Measurements from ENCODE around the gene BSPRY.
"Not testable (repeated sequence)": the region's sequence is repeated elsewhere in the genome, so short reads cannot be mapped to it uniquely, and the experiment has no call there.

Gene BSPRY

DNA sequence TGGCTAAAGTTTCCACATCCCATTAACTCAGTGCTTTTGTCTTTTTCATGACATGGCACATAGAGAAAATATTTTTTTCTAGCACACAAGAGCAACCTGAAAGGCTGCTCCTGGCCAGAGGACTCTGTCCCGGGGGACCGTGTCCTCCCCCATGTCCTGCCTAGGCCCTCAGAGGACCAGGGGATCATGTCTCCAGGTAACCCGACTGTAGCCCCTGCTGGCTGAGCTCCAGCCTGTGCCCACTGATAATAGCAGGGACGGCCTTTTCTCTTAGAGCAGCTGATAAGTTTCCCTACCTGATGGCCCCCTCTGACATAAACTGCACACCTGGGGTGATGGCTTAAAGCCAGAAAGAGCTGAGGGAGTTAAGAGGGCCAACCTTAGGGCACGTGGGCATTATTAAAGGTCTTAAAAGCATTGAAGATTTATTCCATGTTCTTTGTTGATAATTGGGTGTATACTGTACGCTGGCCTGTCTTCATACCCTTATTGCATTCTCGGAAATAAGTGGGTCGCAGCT is 21.5 kb downstream of the BSPRY start:
- DNase-seq (ENCODE audit: low spot score): no peak

DNA sequence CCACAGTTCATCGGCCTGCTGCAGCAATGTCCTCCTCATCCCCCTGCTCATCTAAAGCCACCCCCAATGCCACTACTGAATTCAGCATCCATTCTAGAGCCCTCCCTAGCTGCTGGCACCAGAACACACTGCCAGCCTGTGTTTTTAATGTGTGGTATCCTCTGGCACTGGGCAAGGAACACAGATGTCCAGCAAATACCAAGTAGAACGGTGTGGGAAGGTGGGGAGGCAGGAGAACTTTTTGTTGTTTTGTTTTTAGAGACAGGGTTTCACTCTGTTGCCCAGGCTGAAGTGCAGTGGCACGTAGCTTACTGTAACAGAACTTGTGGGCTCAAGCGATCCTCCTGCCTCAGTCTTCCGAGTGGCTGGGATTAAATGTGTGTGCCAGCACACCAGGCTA is 22.7 kb downstream of the BSPRY start:
- no peak for DNase-seq (ENCODE audit: low spot score)

DNA sequence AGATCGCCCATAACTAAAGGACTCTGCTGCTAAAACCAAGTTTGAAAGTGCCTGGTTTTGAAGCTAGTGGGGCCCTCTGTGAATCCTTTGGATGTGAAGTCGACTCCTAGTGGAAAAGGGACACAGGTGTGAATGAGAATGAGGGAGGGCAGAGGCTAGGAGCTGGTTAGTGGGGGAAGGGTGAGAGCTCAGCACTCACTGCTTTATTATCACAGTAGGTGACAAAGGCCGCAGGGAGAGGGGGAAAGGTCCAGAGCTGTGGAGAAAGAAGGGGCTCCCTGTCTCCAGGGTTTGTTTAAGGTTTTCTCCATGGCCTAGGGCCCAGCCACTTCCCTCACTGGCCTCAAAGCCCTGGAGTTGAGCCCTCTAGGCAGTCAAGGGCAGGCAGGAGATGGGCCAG is 23.9 kb downstream of the BSPRY start:
- DNase-seq (ENCODE audit: low spot score): no peak

DNA sequence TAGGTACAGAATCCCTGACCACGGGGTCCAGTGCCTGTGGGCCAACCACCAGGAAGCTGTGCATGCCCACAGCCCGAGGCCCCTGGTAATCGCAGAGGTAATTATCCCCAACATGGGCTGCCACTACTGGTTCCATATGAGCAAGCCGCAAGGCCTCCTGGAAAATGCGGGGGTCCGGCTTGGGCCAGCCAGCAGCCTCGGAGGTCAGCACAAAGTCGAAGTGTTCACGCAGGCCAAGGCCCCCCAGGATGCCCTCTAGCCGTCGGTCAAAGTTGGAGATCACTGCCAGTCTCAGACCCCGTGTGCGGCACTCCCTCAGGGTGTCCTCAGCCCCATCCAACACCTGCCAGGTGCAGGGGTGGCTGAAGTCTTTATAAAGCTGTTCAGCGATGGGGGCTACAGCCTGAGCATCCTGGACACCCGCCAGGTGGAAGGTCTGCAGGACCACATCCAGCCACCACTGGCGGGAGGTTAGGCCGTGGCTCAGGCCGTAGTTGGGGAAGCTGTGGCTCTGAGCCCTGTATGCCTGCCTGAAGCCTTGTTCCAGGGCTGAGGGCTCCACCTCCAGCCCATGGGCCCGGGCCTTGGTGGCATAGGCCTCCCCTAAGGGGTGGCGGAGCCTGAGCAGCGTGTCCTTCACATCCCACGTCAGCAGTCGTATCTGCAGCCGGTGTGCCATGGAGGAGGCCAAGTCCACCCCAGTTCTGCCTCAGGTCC is 24.5 kb downstream of the BSPRY start:
- no peak for DNase-seq (ENCODE audit: low spot score)

DNA sequence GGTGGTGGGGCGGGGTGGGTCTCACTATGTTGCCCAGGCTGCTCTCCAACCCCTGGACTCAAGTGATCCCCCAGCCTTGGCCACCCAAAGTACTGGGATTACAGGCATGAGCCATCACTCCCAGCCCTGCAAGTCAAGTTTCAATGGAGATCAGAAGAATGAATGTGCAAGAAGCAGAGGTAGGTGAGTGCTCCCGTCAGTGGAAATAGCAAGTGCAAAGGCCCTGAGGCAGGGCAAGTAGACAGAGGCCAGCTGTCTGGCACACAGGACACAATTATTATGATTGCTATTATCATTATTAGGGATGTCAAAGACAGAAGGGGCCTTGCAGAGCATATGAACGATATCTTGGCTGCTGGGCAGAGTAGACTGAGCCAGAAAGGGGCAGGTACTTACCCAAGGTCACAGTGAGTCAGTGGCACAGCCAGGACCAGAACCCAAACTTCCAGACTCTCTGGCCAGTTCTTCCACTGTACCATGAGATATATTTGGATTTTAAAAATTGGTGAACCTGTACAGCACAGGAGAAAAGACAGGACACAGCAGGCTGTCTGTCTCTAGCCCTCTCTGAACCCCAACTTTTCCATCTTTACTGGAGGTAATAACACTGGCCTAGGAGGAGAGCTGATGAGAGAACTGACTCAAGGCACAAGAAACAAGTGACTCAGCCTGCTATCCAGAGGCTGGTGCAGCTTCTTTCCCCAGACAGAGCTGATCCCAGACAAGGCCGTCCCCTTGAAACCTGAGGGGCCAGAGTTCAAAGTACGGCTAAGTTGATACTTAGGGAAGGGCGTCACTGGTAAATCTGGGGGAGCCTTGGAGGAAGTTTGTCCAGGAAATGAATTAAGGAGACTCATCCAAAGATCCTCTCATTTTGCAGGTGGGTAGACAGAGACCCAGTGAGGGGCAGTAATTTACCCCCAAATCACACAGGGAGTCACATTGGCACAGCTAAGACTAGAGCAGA is 26.0 kb downstream of the BSPRY start:
- peak; percentile 92 for DNase-seq (ENCODE audit: low spot score)

DNA sequence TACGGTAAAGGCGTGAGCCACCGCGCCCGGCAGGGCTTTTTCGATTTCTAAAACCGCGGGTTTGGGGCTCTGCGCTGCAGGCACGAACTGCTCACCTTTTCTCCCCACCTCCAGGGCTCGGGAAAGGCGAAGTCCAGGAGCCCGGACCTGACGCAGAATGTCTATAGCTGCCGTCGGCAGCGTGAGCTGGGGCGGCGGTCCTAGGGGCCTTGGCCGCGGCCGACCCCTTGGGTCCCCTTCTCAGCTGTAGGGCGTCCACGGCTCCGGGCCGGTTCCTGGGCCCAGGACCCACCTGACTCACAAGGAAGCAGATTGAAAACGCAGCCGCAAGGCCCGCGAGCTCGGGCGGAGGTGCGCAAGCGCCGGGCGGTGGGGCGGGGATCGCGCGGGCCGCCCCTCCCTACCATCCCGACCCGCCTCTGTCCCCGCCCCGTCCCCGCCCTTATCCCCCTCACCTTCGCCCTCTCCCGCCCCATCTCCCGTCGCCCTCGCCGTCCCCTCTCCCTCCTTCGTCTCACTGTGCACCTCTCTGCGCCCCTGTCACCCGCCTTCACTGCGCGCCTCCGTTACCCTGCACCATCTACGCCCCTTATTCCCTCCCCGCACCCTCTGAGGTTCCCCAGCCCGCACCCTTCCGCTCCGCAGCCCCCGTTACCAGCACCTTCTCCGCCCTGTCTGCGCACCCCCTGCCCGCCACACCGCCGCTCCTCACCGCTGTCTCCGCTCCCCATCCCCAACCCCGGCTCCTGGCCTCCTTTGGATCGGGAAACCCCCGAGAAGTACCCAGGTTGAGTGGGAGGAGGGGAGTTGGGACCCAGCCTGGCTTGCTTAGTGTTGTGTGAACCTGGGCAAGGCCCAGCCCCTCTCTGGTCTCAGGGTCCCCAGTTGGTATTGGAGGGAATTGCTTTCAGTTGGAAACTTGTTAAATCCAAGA is 27.6 kb downstream of the BSPRY start, which contains the start of gene HDHD3:
TSS of gene HDHD3 (minus strand) at position 353 of the 934 bp plus-strand sequence. CDS start 2,632 bp downstream, outside the sequence.
- peak; percentile 87 for DNase-seq (ENCODE audit: low spot score)

DNA sequence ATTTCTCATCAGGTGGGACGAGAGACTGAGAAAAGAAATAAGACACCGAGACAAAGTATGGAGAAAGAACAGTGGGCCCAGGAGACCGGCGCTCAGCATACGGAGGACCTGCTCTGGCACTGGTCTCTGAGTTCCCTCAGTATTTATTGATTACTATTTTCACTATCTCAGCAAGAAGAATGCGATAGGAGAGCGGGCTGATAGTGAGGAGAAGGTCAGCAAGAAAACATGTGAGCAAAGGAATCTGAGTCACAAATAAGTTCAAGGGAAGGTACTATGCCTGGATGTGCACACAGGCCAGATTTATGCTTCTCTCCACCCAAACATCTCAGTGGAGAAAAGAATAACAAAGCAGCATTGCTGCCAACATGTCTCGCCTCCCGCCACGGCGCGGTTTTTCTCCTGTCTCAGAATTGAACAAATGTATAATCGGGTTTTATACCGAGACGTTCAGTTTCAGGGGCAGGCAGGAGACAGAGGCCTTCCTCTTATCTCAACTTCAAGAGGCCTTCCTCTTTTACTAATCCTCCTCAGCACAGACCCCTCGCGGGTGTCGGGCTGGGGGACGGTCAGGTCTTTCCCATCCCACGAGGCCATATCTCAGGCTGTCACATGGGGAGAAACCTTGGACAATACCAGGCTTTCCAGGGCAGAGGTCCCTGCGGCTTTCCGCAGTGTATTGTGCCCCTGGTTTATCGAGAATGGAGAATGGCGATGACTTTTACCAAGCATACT is 29.9 kb downstream of the BSPRY start:
- DNase-seq (ENCODE audit: low spot score): not testable (repeated sequence)

DNA sequence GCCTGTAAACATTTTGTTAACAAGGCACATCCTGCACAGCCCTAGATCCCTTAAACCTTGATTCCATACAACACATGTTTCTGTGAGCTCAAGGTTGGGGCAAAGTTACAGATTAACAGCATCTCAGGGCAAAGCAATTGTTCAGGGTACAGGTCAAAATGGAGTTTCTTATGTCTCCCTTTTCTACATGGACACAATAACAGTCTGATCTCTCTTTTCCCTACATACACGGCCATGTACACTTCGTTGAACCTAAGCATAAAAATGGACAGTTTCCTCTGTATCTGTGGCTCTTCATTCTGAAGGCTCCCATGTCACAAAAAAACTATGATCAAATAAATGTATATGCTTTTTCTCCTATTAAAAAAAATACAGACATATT is 30.5 kb downstream of the BSPRY start:
- DNase-seq (ENCODE audit: low spot score): not testable (repeated sequence)

DNA sequence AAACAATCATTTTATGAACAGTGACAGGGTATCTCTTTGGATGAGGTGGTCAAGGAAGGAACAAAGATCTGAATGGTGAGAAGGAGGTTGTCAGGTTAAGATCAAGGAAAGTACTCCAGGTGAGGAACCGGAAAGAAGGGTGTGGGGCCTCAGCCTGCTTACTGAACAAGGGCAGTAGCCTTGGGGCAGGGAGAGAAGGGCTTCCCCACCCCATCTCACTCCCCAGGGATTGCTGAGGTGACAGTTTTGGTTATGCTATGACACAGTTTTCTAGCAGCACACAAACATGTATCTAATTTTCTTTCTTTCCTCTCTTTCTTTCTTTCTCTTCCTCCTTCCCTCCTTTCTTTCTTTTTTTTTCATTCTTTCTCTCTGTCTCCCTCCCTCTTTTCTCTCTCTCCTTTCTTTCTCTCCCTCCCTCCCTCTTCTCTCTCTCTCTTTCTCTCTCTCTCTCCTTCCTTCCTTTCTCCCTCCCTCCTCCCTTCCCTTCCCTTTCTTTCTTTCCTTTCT is 31.6 kb downstream of the BSPRY start:
- no peak for DNase-seq (ENCODE audit: low spot score)

DNA sequence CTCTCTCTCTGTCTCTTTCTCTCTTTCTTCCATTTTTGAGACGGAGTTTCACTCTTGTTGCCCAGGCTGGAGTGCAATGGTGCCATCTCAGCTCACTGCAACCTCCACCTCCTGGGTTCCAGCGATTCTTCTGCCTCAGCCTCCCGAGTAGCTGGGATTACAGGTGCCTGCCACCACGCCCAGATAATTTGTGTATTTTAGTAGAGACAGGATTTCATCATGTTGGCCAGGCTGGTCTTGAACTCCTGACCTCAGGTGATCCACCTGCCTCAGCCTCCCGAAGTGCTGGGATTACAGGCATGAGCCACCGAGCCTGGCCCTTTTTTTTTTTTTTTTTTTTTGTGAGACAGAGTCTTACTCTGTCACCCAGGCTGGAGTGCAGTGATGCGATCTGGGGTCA is 32.1 kb downstream of the BSPRY start:
- not testable (repeated sequence) for DNase-seq (ENCODE audit: low spot score)

DNA sequence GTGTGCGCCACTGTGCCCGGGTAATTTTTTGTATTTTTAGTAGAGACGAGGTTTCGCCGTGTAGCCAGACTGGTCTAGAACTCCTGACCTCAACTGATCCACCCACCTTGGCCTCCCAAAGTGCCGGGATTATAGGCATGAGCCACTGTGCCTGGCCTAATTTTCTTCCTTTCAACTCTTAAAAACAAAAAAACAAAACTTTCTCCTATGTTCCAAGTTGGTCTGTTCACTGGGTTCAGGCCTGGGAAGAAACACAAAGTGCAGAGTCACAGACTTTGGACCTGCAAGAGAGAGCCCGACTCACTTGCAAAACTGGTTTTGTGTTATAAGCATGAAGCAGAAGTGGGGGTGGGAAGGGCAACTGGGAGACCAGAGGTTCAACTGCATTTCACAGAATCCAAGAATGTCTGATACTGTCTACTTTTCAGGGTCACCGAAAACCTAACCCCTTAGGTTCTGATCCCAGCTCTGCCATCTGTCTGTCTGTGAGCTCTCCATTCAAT is 32.6 kb downstream of the BSPRY start:
- no peak for DNase-seq (ENCODE audit: low spot score)

DNA sequence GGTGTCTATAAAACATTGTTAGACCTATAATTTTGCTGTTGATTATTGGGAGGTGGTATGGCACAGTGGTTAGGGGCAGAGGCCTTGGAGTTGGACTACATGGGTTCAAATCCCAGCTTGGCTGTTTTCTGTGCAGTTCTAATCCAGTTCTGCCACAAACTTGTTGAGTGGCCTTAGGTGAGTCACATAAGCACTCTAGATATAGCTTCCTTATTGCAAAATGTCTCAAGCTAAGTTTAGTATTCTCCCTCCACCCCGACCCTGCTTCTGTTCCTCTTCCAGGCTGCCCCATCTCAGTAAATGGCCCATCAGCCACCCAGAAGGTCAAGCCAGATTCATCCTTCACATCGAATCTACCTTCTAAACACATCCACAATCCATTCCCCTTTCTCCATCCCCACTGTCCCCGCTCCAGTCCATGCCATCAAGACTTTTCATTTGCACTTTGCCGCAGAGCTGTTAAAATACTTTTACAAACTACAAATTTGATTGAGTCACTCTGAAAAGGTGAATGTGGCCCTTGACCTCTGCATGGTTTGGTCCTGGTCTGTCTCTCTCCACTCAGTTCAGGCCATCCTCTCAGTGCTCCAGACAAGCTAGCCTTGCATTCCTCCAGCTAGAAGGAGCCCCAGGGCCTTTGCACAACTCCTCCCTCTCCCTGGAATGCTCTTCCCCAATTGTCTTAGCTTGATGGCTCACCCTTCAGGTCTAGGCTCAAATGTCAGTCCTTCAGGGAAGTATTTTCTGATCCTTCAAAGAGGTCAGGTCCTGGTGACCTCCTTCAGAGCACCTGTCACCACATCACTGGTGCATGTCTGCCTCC is 37.4 kb downstream of the BSPRY start:
- DNase-seq (ENCODE audit: low spot score): no peak

DNA sequence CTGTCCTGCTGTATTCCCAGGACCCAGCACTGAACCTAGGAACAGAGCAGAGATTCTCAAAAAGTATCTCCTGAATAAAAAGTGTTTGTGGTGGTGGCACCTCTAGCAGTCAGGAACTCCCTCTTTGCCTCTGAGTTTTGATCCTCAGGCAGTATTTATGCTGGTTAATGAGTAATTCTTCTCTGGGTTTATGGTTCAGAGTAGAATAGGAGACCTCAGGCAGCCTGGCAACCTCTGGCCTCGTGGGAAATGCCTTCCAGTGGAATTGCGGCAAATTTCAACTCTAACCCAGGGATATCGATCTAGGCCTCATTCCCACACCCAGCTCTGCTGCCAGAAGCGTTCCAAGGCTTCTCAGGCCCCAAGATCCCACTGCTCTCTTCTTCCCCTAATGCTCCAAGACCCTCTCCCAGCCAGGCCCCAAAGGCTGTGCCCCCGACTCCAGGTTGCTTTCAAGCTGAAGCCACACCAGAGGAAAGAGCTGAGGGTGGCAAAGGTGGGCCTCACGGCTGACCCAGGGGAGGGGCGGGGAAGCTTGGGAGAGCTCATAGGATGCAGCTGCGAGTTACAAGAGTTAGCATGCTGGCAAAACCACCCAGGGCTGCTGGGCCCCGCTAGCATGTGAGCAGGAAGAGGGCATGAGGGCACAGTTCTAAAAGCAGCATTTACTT is 38.4 kb downstream of the BSPRY start:
- DNase-seq (ENCODE audit: low spot score): no peak

DNA sequence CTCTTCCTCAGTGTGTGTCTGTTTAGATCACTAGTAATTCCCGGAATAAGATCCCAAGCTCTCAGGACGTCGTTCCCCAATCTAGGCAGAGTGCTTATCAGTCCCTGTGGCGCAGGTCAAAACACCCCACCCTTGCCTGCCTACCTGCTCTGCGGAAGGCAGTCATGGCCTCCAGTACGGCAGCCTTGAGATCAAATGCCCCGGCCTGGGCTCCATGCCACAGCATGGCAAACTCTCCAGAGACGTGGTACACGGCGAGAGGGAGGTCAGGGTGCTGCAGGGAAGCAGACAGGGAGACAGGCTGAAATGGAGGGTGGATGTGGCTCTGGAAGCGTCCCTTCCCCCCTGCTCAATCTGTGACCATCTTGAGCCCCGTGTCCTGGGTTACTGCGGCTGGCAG is 39.5 kb downstream of the BSPRY start:
- DNase-seq (ENCODE audit: low spot score): no peak

DNA sequence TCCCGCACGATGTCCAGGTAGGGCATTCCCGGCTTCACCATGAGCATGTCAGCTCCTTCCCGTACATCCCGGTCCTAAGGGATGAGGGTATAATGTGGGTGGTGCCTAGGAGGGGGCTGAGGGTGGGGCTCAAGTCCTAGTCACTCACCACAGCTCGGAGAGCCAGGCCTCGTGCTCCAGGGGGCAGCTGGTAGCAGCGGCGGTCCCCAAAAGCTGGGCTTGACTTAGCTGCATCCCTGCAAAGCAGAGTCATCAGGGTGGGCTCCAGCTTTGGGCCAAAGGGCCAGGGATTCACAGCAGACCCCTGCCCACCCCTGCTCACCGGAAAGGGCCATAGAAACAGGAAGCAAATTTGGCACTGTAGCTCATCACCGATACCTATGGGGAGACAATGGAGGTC is 40.1 kb downstream of the BSPRY start:
- DNase-seq (ENCODE audit: low spot score): no peak

DNA sequence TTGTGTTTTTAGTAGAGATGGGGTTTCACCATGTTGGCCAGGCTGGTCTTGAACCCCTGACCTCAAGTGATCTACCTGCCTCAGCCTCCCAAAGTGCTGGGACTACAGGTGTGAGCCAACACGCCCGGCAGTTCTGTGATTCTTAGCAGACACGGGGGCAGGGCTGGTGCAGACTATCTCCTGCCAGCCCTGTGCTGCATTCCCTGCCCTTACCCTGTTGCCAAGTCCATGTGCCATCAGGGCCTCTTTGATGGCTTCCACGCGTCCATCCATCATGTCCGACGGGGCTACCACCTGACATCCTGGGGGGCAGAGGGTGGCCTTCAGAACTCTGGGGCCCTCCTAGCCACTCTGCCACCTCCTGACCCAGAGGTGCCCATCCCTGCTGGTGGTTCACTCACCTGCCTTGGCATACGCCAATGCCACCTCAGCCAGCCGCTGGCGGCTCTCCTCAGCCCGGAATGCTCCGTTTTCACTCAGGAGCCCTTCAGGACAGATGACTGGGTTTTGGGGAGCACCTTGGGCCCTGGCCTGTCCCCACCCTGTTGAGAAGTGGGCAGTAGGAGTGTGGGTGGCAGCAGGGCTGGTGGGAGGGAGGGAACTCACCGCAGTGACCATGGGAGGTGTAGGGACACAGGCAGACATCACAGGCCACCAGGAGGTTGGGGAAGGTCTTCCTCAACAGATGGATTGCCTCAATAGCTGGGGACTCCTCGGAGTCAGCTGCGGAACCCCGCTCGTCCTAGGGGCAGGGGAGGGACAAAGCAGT is 41.0 kb downstream of the BSPRY start:
- no peak for DNase-seq (ENCODE audit: low spot score)

DNA sequence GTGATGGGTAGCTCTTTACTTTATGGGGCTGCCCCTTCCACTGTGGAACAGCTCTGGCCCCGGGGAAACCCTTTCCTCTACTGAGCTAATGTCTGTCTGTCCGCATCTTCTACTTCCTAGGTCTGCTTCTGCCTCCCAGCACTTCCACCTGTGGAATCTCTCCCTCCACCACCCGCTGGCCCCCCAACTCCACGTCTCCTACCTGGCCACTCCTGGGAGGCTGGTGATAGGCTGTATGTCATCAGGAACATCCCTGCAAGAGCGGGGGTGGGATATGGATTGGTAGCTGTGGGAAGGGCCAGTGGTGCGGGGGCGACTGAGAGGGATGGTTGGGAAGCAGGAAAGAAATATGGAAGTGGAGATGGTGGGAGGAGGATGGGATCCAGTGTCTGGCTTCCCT is 42.6 kb downstream of the BSPRY start:
- no peak for DNase-seq (ENCODE audit: low spot score)

DNA sequence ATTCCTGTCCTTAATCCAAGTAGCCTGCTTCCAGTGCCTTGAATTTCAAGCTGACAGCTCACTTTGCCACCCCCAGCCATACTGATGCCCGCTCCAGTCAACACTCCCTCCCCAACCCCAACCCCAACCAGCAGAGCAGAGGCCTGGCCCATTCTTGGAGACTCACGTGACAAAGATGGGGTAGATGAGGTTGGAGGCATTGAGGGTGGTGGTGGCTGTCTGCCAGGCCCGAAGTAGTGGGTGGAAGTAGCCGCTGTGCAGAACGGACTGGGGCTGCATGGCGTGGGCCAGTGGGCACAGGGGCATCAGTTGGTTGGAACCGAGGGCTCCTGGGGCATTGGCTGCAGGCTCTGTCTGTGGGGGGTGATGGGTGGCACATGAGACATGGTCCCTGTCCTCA is 43.9 kb downstream of the BSPRY start:
- no peak for DNase-seq (ENCODE audit: low spot score)
